Mesenchymal stem cell (in vitro differentiated cells and primary cell): ENCODE measurements around the gene DRC3.
A peak's percentile ranks its signal among the peaks of the same experiment; 100 is the strongest.

Experiments used
- DNase-seq: peaks from one replicate; pipeline ENCODE4 v3.0.0-alpha.2; 2013
- H2AFZ ChIP-seq: one replicate; pipeline ENCODE4 v1.6.1; 2013; ENCODE audit warnings: low read depth, mild to moderate bottlenecking, control low read depth, inconsistent platforms, low read length, moderate library complexity
- H2AK5ac ChIP-seq: 2 replicates; pipeline ENCODE4 v1.6.1; 2013; ENCODE audit warnings: low read length, moderate library complexity, mild to moderate bottlenecking, inconsistent platforms; ENCODE audit not compliant: severe bottlenecking
- H2BK120ac ChIP-seq: one replicate; pipeline ENCODE4 v1.6.1; 2013; ENCODE audit warnings: low read depth, mild to moderate bottlenecking, inconsistent platforms, low read length, moderate library complexity
- H2BK12ac ChIP-seq, 2 experiments: one replicate each; pipeline ENCODE4 v1.6.1; 2013; ENCODE audit warnings: inconsistent platforms in 2 of 2, low read length in 2 of 2, mild to moderate bottlenecking in 2 of 2, moderate library complexity in 2 of 2, control low read depth in 1 of 2
- H2BK15ac ChIP-seq: one replicate; pipeline ENCODE4 v1.6.1; 2013; ENCODE audit warnings: mild to moderate bottlenecking, low read depth, inconsistent platforms; ENCODE audit not compliant: poor library complexity, severe bottlenecking
- H2BK5ac ChIP-seq: 2 replicates; pipeline ENCODE4 v1.6.1; 2013; ENCODE audit warnings: low read depth, mild to moderate bottlenecking, low read length, control low read depth, inconsistent platforms; ENCODE audit not compliant: poor library complexity, severe bottlenecking
- H3K14ac ChIP-seq, 2 experiments: one replicate each; pipeline ENCODE4 v1.6.1; 2013; ENCODE audit warnings: inconsistent platforms in 2 of 2, low read length in 2 of 2, control low read depth in 1 of 2, mild to moderate bottlenecking in 1 of 2, moderate library complexity in 1 of 2
- H3K18ac ChIP-seq, 2 experiments: one replicate each; pipeline ENCODE4 v1.6.1; 2013; ENCODE audit warnings: inconsistent platforms in 2 of 2, low read length in 2 of 2, control low read depth in 1 of 2, low read depth in 1 of 2, mild to moderate bottlenecking in 1 of 2
- H3K23ac ChIP-seq, 2 experiments: one replicate each; pipeline ENCODE4 v1.6.1; 2013; ENCODE audit warnings: inconsistent platforms in 2 of 2, low read length in 2 of 2, mild to moderate bottlenecking in 2 of 2, moderate library complexity in 2 of 2, control low read depth in 1 of 2
- H3K27ac ChIP-seq: 2 replicates; pipeline ENCODE4 v1.5.1; 2013; ENCODE audit warnings: mild to moderate bottlenecking, moderate library complexity, low read length, control low read depth, inconsistent platforms; ENCODE audit not compliant: poor library complexity, severe bottlenecking
- H3K27me3 ChIP-seq, 2 experiments: 2 replicates each; pipeline versions ENCODE4 v1.6.1 to v1.7.0; 2013; ENCODE audit warnings: low read length in 2 of 2, mild to moderate bottlenecking in 2 of 2, moderate library complexity in 2 of 2, control low read depth in 1 of 2, inconsistent platforms in 1 of 2; ENCODE audit not compliant: control insufficient read depth in 1 of 2, insufficient read depth in 1 of 2
- H3K36me3 ChIP-seq, 2 experiments: 2 replicates each; pipeline versions ENCODE4 v1.6.1 to v1.7.0; 2013; ENCODE audit warnings: low read length in 2 of 2, control low read depth in 1 of 2, inconsistent platforms in 1 of 2, low read depth in 1 of 2, mild to moderate bottlenecking in 1 of 2; ENCODE audit not compliant: insufficient read depth in 2 of 2, control insufficient read depth in 1 of 2
- H3K4ac ChIP-seq, 2 experiments: one replicate each; pipeline ENCODE4 v1.6.1; 2013; ENCODE audit warnings: inconsistent platforms in 2 of 2, low read length in 2 of 2, mild to moderate bottlenecking in 2 of 2, moderate library complexity in 2 of 2, control low read depth in 1 of 2, low read depth in 1 of 2
- H3K4me1 ChIP-seq: 2 replicates; pipeline ENCODE4 v1.6.1; 2013; ENCODE audit warnings: low read depth, low read length, control low read depth; ENCODE audit not compliant: control insufficient read depth, insufficient read depth
- H3K4me2 ChIP-seq: 2 replicates; pipeline ENCODE4 v1.6.1; 2013; ENCODE audit warnings: low read length, mild to moderate bottlenecking, inconsistent platforms; ENCODE audit not compliant: poor library complexity, severe bottlenecking
- H3K4me3 ChIP-seq, 2 experiments: 2 replicates each; pipeline versions ENCODE4 v1.5.1 to v1.7.0; 2013; ENCODE audit warnings: low read length in 2 of 2, mild to moderate bottlenecking in 2 of 2, control low read depth in 1 of 2, low read depth in 1 of 2; ENCODE audit not compliant: insufficient read depth in 1 of 2
- H3K79me1 ChIP-seq: replicated peaks from 2 replicates; pipeline ENCODE4 v1.6.1; 2013; ENCODE audit warnings: mild to moderate bottlenecking, control low read depth, low read length, inconsistent platforms; ENCODE audit not compliant: poor library complexity, severe bottlenecking
- H3K9ac ChIP-seq: 2 replicates; pipeline ENCODE4 v1.7.0; 2013; ENCODE audit warnings: mild to moderate bottlenecking, low read length, moderate library complexity
- H3K9me3 ChIP-seq: 2 replicates; pipeline ENCODE4 v1.7.0; 2013; ENCODE audit warnings: mild to moderate bottlenecking, low read length; ENCODE audit not compliant: control insufficient read depth
- H4K8ac ChIP-seq: one replicate; pipeline ENCODE4 v1.6.1; 2013; ENCODE audit warnings: inconsistent platforms, mild to moderate bottlenecking, low read length, moderate library complexity
- H4K91ac ChIP-seq: one replicate; pipeline ENCODE4 v1.6.1; 2013; ENCODE audit warnings: mild to moderate bottlenecking, low read length, inconsistent platforms
- WGBS: methylation state at CpG from one replicate; pipeline ENCODE4 v1.1.7; 2013; ENCODE audit warnings: mixed read lengths; 5-methylcytosine and 5-hydroxymethylcytosine counted together

Gene DRC3

GRCh38 chr17:17979778-17980177, 7.1 kb downstream of the DRC3 start:
- H3K4ac ChIP-seq, result no peak overlapping the region
- peak overlapping the region; percentile 25 for H2AK5ac ChIP-seq
- H2BK120ac ChIP-seq, result no peak overlapping the region
- H3K18ac ChIP-seq, result no peak overlapping the region
- no peaks in the 10 kb centered on the region for H3K27me3 ChIP-seq
- H2BK15ac ChIP-seq, result no peak overlapping the region
- H2AFZ ChIP-seq, result no peak overlapping the region
- H2BK12ac ChIP-seq, result no peak overlapping the region
- no peaks in the 10 kb centered on the region for H3K4me1 ChIP-seq
- no peak overlapping the region for H4K91ac ChIP-seq
- H3K4me3 ChIP-seq, result no peak overlapping the region
- H3K14ac ChIP-seq, result no peak overlapping the region
- H3K36me3 ChIP-seq, result no peaks in the 10 kb centered on the region
- H3K27ac ChIP-seq, result no peak overlapping the region
- no peak overlapping the region for H3K9ac ChIP-seq
- H4K8ac ChIP-seq, result no peak overlapping the region
- peak overlapping the region in 1 of 2 experiments; percentile 51 for H3K23ac ChIP-seq
- H3K9me3 ChIP-seq, result no peaks in the 10 kb centered on the region
- H3K79me1 ChIP-seq, result no peaks in the 10 kb centered on the region
- 77% methylated on average over 3 of the region's 3 CpGs for WGBS
- no peak overlapping the region for H2BK5ac ChIP-seq
- no peak for DNase-seq
- H3K4me2 ChIP-seq, result no peak overlapping the region

GRCh38 chr17:17981330-17981729, 8.7 kb downstream of the DRC3 start:
- Histone ChIP-seq H3K27ac (no peak overlapping the region), H3K23ac (no peak overlapping the region), H4K8ac (no peak overlapping the region), H2BK12ac (no peak overlapping the region), H3K4me1 (no peaks in the 10 kb centered on the region), H3K4me2 (no peak overlapping the region), H3K4ac (no peak overlapping the region), H2BK5ac (no peak overlapping the region), H2AK5ac (no peak overlapping the region), H3K18ac (no peak overlapping the region), H2BK120ac (no peak overlapping the region), H3K14ac (no peak overlapping the region), H3K36me3 (no peaks in the 10 kb centered on the region), H4K91ac (no peak overlapping the region), H3K4me3 (no peak overlapping the region), H3K9me3 (no peaks in the 10 kb centered on the region), H2BK15ac (no peak overlapping the region), H3K27me3 (no peaks in the 10 kb centered on the region), H3K79me1 (no peaks in the 10 kb centered on the region), H2AFZ (no peak overlapping the region), H3K9ac (no peak overlapping the region)
- 91% methylated on average over 8 of the region's 9 CpGs for WGBS
- no peak for DNase-seq

- Histone ChIP-seq H3K14ac (no peak overlapping the region), H4K91ac (no peak overlapping the region), H3K9me3 (no peaks in the 10 kb centered on the region), H3K4me3 (no peak overlapping the region), H2AK5ac (no peak overlapping the region), H3K4me2 (no peak overlapping the region), H2BK12ac (no peak overlapping the region), H2BK5ac (no peak overlapping the region), H3K79me1 (no peaks in the 10 kb centered on the region), H4K8ac (no peak overlapping the region), H3K23ac (no peak overlapping the region), H3K9ac (no peak overlapping the region), H3K27ac (no peak overlapping the region), H3K18ac (no peak overlapping the region), H3K4ac (no peak overlapping the region), H3K4me1 (no peaks in the 10 kb centered on the region), H2BK120ac (no peak overlapping the region), H3K27me3 (no peaks in the 10 kb centered on the region), H2BK15ac (no peak overlapping the region), H3K36me3 (no peaks in the 10 kb centered on the region), H2AFZ (no peak overlapping the region)
- WGBS, result 93% methylated on average over 4 of the region's 9 CpGs
- DNase-seq, result no peak
Observed at GRCh38 chr17:17982801-17983200, 10.1 kb downstream of the DRC3 start.

GRCh38 chr17:17983376-17983775, 10.7 kb downstream of the DRC3 start:
- Histone ChIP-seq H2BK120ac (no peak overlapping the region), H3K14ac (no peak overlapping the region), H2BK5ac (no peak overlapping the region), H3K4me1 (peaks cover 1% of the 10 kb centered on the region), H2BK15ac (no peak overlapping the region), H3K9ac (no peak overlapping the region), H2AK5ac (no peak overlapping the region), H2AFZ (no peak overlapping the region), H3K4ac (no peak overlapping the region), H4K91ac (no peak overlapping the region), H3K27me3 (no peaks in the 10 kb centered on the region), H3K4me3 (no peak overlapping the region), H3K9me3 (no peaks in the 10 kb centered on the region), H3K4me2 (no peak overlapping the region), H3K23ac (no peak overlapping the region), H3K36me3 (no peaks in the 10 kb centered on the region), H3K27ac (no peak overlapping the region), H2BK12ac (no peak overlapping the region), H3K79me1 (no peaks in the 10 kb centered on the region), H3K18ac (no peak overlapping the region), H4K8ac (no peak overlapping the region)
- 90% methylated on average over 6 of the region's 6 CpGs for WGBS
- no peak for DNase-seq
